C4-2B (cell line): ENCODE measurements around the gene OR2T10.

Experiments
- H3K27ac ChIP-seq: fragments of 450-650 bp; 2 replicates; pipeline ENCODE4 v1.5.1; 2017
- ZFX ChIP-seq: fragments of 450-650 bp; IDR thresholded peaks from 2 replicates; pipeline ENCODE4 v1.6.1; 2017
- TF ChIP-seq, protein P1 (sequence below): fragments of 450-650 bp; conservative IDR thresholded peaks from 2 replicates; pipeline ENCODE4 v1.5.1; 2017; ENCODE audit warnings: mild to moderate bottlenecking

The OR2T10 gene

GRCh38 chr1:248611883-248612414 is 14.4 kb upstream of the OR2T10 start:
- TF ChIP-seq ZFX = no peak
- TF ChIP-seq, protein P1, sequence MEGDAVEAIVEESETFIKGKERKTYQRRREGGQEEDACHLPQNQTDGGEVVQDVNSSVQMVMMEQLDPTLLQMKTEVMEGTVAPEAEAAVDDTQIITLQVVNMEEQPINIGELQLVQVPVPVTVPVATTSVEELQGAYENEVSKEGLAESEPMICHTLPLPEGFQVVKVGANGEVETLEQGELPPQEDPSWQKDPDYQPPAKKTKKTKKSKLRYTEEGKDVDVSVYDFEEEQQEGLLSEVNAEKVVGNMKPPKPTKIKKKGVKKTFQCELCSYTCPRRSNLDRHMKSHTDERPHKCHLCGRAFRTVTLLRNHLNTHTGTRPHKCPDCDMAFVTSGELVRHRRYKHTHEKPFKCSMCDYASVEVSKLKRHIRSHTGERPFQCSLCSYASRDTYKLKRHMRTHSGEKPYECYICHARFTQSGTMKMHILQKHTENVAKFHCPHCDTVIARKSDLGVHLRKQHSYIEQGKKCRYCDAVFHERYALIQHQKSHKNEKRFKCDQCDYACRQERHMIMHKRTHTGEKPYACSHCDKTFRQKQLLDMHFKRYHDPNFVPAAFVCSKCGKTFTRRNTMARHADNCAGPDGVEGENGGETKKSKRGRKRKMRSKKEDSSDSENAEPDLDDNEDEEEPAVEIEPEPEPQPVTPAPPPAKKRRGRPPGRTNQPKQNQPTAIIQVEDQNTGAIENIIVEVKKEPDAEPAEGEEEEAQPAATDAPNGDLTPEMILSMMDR = no peak
- H3K27ac ChIP-seq = no peak overlapping the region

DNA sequence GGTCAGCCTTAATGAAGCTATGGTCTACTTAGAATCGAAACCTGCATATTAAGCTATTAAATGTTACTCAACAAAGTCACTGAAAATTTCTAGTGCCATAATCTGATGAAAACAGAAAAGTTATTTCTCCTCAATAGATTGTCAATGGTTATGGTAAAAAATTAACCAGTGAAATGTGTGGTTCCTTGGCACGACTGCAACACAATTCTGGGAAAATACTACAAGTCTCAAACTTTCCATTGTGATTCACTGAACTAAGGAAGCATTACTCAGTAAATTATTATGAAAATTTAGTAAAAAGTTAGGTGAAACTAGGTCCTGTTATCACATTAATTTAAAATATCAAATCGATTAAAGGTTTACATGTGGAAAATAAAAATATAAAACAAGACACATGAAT is 12.8 kb upstream of the OR2T10 start:
- no peak overlapping the region for H3K27ac ChIP-seq
- TF ChIP-seq, protein P1 = no peak
- TF ChIP-seq ZFX = no peak

DNA sequence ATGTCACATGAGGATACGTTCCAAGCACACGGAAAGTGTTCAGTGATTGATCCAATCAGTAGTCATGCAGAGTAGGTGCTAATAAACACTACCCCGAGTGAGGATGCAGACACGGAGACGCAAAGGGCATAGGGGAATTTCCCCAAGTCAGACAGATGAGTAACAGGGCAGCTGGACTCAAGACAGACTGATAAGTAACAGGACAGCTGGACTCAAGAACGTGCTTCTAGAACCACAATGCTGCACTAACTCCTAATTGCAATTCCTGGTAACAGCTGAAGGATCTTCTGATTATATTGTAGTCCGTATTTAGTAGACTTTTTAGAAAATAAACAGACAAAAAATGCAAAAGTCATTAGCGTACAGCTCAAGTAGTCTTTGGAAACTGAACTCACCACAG is 1.9 kb upstream of the OR2T10 start:
- H3K27ac ChIP-seq = no peak overlapping the region
- TF ChIP-seq, protein P1 = no peak
- no peak for TF ChIP-seq ZFX

GRCh38 chr1:248596615-248597014 is 885 bp downstream of the OR2T10 start:
- no peak overlapping the region for H3K27ac ChIP-seq
- TF ChIP-seq ZFX = no peak
- TF ChIP-seq, protein P1 = no peak

DNA sequence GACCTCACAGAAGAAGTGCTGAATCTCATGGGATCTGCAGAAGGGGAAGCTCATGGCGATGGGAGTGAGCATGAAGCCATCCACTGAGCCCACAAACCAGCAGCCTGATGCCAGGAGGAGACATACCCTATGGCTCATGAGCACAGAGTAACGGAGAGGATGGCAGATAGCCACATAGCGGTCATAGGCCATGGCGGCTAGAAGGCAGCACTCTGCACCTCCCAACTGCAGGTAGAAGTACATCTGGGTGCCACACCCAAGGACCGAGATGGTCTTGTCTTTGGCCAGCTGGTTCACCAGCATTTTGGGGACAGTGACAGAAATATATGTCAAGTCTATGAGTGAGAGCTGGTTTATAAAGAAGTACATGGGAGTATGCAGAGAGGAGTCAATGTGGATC is 4.3 kb downstream of the OR2T10 start:
- no peak overlapping the region for H3K27ac ChIP-seq
- TF ChIP-seq ZFX = no peak
- TF ChIP-seq, protein P1 = no peak

DNA sequence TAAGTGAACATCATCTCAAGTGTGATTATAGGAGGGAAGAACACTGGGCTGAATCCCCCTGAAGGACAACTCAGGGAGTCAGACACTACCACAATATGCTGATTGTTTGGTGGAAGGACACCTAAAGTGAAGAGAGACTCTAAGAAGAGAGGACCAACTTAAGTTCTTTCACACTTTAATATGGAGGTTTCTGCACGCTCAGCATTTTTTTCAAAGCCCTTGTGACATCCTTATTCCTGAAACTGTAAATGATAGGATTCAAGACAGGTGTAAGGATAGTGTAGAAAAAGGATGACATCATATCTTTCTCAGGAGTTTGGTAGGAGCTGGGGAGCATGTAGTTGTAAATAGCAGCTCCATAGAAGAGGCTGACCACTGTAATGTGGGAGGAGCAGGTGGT is 4.8 kb downstream of the OR2T10 start:
- H3K27ac ChIP-seq = no peak overlapping the region
- no peak for TF ChIP-seq ZFX
- TF ChIP-seq, protein P1 = no peak

- TF ChIP-seq, protein P1 = no peak
- TF ChIP-seq ZFX = no peak
- no peak overlapping the region for H3K27ac ChIP-seq
Observed at GRCh38 chr1:248590055-248590454, 7.4 kb downstream of the OR2T10 start.
